Cardiac muscle cell (in vitro differentiated cells and primary cell): ENCODE data around the gene ZNF677. TPM values are rescaled to one million over a fixed set of nuclear protein-coding genes. Genes with fewer than 3 reads are reported as not detected.
"Not testable (repeated sequence)": the region's sequence is repeated elsewhere in the genome, so short reads cannot be mapped to it uniquely, and the experiment has no call there.

Experiments used
- DNase-seq, 2 donors: peaks; one replicate each; pipeline versions ENCODE4 v3.0.0 to v3.0.0-alpha.2; 2010 to 2017; ENCODE audit warnings: low read depth in 1 of 2, low spot score in 1 of 2
- H3K27ac ChIP-seq: fragments of 200-600 bp; sonication (generic); 2 replicates; pipeline ENCODE4 v1.5.1; 2016
- H3K27me3 ChIP-seq: fragments of 200-600 bp; sonication (generic); 2 replicates; pipeline ENCODE4 v1.6.0; 2016; ENCODE audit warnings: control low read depth
- H3K36me3 ChIP-seq: fragments of 200-600 bp; sonication (generic); 2 replicates; pipeline ENCODE4 v1.5.1; 2016; ENCODE audit warnings: control low read depth
- H3K4me1 ChIP-seq: fragments of 200-600 bp; sonication (generic); 2 replicates; pipeline ENCODE4 v1.8.1; 2017; ENCODE audit warnings: low read depth, mild to moderate bottlenecking, mixed run types
- H3K4me3 ChIP-seq: fragments of 200-600 bp; sonication (generic); 2 replicates; pipeline ENCODE4 v1.5.1; 2016; ENCODE audit warnings: mild to moderate bottlenecking
- H3K9me3 ChIP-seq: fragments of 200-600 bp; sonication (generic); 2 replicates; pipeline ENCODE4 v1.5.1; 2017; ENCODE audit warnings: low read depth, mild to moderate bottlenecking, control low read depth
- CTCF ChIP-seq: IDR thresholded peaks from 2 replicates; pipeline ENCODE4 v1.5.1; 2012; ENCODE audit warnings: low read depth, mild to moderate bottlenecking, low read length
- polyA plus RNA-seq: library from polyadenylated mRNA; unstranded; fragments of >200 nt; fragmentation: Nextera tagmentation; extraction: Ambion mirVana; gene quantifications from 2 replicates; pipeline ENCODE4 v1.2.1, GENCODE V29; 2016
- total RNA-seq: library from RNA; depleted of rRNA; stranded (reverse); fragments of >200 nt; gene quantifications from 2 replicates; pipeline ENCODE4 v1.2.3, GENCODE V29; 2016

ZNF677 gene
- total and polyA plus RNA-seq, 2 experiments from 2014 or later = 49.2 to 62.1 TPM

DNA sequence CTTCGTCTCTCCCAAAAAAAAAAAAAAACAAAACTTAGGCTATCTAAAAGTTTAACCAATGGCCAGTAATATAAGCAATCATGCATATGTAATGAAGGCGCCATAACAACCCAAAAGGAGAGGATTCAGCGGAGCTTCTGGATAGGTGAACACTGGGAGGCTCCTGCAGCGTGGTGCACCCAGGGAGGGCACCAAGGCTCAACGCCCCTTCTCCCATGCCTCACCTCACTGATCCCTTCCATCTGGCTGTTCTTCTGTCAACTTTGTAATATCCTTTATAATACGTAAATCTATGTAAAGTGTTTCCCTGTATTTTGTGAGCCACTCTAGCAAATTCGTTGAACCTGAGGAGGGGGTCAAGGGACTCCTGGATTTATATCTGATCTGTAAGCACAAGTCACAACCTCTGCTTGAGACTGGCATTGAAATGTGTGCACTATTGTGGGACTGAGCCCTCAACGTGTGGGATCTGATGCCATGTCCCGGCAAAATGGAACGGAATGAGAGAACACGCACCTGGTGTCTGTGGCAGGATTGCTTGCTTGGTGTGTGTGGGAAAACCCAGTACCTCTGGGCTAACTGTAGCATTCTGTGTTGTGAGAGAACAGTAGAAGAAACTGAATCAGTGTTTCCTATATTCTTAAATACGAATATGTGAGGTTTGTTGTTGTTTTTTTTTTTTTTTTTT lies 61.0 kb downstream of the ZNF677 start:
- Histone ChIP-seq H3K27ac (no peak overlapping the region), H3K9me3 (no peaks in the 10 kb centered on the region), H3K27me3 (no peaks in the 10 kb centered on the region), H3K36me3 (no peaks in the 10 kb centered on the region), H3K4me3 (peak overlapping the region; percentile 68), H3K4me1 (no peaks in the 10 kb centered on the region)
- DNase-seq = no peak
- TF ChIP-seq CTCF = no peak

DNA sequence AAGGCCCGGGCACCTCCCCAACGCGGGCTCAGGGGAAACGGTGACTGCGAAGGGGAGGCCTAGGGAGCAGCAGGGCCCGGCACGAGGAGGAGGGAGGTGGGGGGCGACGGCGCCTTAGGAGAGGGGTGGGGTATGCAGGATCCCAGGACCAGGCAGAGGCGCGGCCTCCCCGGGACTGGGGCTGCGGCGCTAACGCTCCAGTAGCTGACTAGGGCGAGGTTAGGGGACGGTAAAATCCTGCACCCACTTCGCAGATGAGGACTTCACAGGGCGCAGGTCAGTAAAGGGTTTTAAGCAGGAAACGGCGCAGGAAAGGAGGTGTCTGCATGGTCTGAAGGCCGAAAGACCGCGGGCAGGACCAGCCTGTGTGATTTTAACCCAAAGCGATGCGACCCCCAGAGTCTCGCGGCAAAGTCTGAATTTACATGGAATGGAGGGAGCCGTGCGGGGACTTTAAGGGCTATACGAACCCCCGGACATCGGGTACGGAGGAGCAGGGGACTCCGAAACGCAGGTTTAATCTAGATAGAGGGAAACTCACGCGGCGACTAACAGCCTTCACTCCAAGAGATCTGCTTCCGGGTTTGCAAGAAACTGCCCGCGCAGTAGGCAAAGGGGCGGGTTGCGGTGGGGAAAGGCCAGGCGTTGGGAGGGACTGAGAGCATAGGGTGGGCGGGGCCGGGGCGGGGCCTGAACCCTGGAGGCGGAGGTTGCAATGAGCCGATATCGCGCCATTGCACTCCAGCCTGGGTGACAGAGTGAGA lies 61.7 kb downstream of the ZNF677 start, which contains the start of gene ZNF665:
Gene ZNF665 (minus strand): TSS at position 588 of the 764 bp plus-strand sequence. CDS start 10,460 bp downstream, outside the sequence.
- Histone ChIP-seq H3K27me3 (no peaks in the 10 kb centered on the region), H3K4me3 (peak within 1 kb of the TSS; percentile 68), H3K36me3 (no peaks in the 10 kb centered on the region), H3K9me3 (no peaks in the 10 kb centered on the region), H3K27ac (no peak within 1 kb of the TSS), H3K4me1 (no peaks in the 10 kb centered on the region)
- DNase-seq = peak; percentile 90 to 91
- no peak for TF ChIP-seq CTCF

DNA sequence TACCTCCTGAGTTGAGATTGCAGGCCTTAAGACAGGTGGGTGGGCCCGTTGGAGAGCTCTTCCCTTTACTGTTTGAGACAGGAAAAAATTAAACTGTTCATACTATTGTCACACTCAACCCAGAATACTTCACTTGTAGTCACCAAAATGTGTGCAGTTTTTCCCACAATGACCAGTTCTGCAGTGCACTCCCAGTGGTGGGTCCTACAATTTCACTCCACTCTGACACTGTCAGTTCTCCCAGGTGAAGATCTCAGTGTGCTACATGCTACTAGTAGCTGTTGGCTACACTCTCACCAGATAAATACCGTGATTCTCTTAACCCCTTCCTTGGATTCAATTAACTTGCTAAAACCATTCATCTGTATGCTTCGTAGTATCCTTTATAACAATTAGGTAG lies 64.4 kb downstream of the ZNF677 start:
- no peak for TF ChIP-seq CTCF
- Histone ChIP-seq H3K27me3 (no peaks in the 10 kb centered on the region), H3K4me3 (no peak overlapping the region), H3K4me1 (no peaks in the 10 kb centered on the region), H3K9me3 (no peaks in the 10 kb centered on the region), H3K27ac (no peak overlapping the region), H3K36me3 (no peaks in the 10 kb centered on the region)
- DNase-seq = no peak

GRCh38 chr19:53189691-53190198 lies 64.9 kb downstream of the ZNF677 start:
- H3K4me1 ChIP-seq, H3K27me3 ChIP-seq, H3K36me3 ChIP-seq, H3K9me3 ChIP-seq, H3K4me3 ChIP-seq, H3K27ac ChIP-seq, DNase-seq: not testable (repeated sequence)

Other genes starting within 250 kb of the ZNF677 start
- gene ERVV-1, start 241.0 kb downstream of the ZNF677 start, total RNA-seq = not detected in 2 replicates
- gene ERVV-1, start 241.0 kb downstream of the ZNF677 start, polyA plus RNA-seq = 0.57 TPM in 1 of 2 replicates, not detected in the other
- gene ERVV-2, start 210.1 kb downstream of the ZNF677 start, total RNA-seq = 0.06 and 0.14 TPM in 2 replicates
- gene ERVV-2, start 210.1 kb downstream of the ZNF677 start, polyA plus RNA-seq = 0.91 TPM in 1 of 2 replicates, not detected in the other
- 56.3 and 110 TPM in 2 replicates for gene ZNF160, start 151.5 kb downstream of the ZNF677 start, total RNA-seq
- gene ZNF160, start 151.5 kb downstream of the ZNF677 start, polyA plus RNA-seq = 53.8 and 83.5 TPM in 2 replicates
- gene ZNF415, start 122.0 kb downstream of the ZNF677 start, total RNA-seq = 11.9 and 17.0 TPM in 2 replicates
- gene ZNF415, start 122.0 kb downstream of the ZNF677 start, polyA plus RNA-seq = 11.8 and 22.9 TPM in 2 replicates
- 2.9 and 5.8 TPM in 2 replicates for gene ZNF347, start 95.8 kb downstream of the ZNF677 start, total RNA-seq
- 1.9 and 5.8 TPM in 2 replicates for gene ZNF347, start 95.8 kb downstream of the ZNF677 start, polyA plus RNA-seq
- 1.4 and 5.2 TPM in 2 replicates for gene ZNF665, start 61.5 kb downstream of the ZNF677 start, total RNA-seq
- gene ZNF665, start 61.5 kb downstream of the ZNF677 start, polyA plus RNA-seq = 1.0 and 4.1 TPM in 2 replicates
- not detected in 2 replicates for gene VN1R2, start 3.4 kb upstream of the ZNF677 start, total RNA-seq
- gene VN1R2, start 3.4 kb upstream of the ZNF677 start, polyA plus RNA-seq = 0.21 TPM in 1 of 2 replicates, not detected in the other
- gene VN1R4, start 12.8 kb upstream of the ZNF677 start, total RNA-seq = not detected in 2 replicates
- gene VN1R4, start 12.8 kb upstream of the ZNF677 start, polyA plus RNA-seq = not detected in 2 replicates
- gene ZNF845, start 78.9 kb upstream of the ZNF677 start, total RNA-seq = 4.5 TPM in 2 replicates
- 3.1 and 4.4 TPM in 2 replicates for gene ZNF845, start 78.9 kb upstream of the ZNF677 start, polyA plus RNA-seq
- gene ZNF525, start 110.8 kb upstream of the ZNF677 start, total RNA-seq = 3.2 and 7.1 TPM in 2 replicates
- 3.3 and 3.9 TPM in 2 replicates for gene ZNF525, start 110.8 kb upstream of the ZNF677 start, polyA plus RNA-seq
- gene ZNF765, start 140.3 kb upstream of the ZNF677 start, total RNA-seq = 12.3 and 25.1 TPM in 2 replicates
- gene ZNF765, start 140.3 kb upstream of the ZNF677 start, polyA plus RNA-seq = 6.4 and 14.1 TPM in 2 replicates
- 9.4 and 11.3 TPM in 2 replicates for gene ZNF761, start 177.1 kb upstream of the ZNF677 start, total RNA-seq
- gene ZNF761, start 177.1 kb upstream of the ZNF677 start, polyA plus RNA-seq = 11.7 and 14.3 TPM in 2 replicates
- 1.9 and 3.5 TPM in 2 replicates for gene ZNF813, start 212.9 kb upstream of the ZNF677 start, total RNA-seq
- 2.7 and 3.3 TPM in 2 replicates for gene ZNF813, start 212.9 kb upstream of the ZNF677 start, polyA plus RNA-seq